GM23338 (cell line): Measurements from ENCODE around the gene OTOR. TPM values are rescaled to one million over a fixed set of nuclear protein-coding genes. Genes with fewer than 3 reads are reported as not detected.

Source experiments
- ATAC-seq: fragments of 200-7000 bp; cut with Tn5 transposase; 3 replicates; pipeline ENCODE4 v1.9.1; 2020
- DNase-seq: peaks from one replicate; pipeline ENCODE4 v3.0.0-alpha.2; 2015; ENCODE audit warnings: low spot score
- H2AFZ ChIP-seq: fragments of 200-600 bp; sonication (generic); 2 replicates; pipeline ENCODE4 v1.8.0; 2016; ENCODE audit warnings: antibody characterized with exemption, mild to moderate bottlenecking, moderate library complexity
- H3F3A ChIP-seq: fragments of 200-600 bp; sonication (generic); replicated peaks from 2 replicates; pipeline ENCODE4 v1.8.0; 2017; ENCODE audit warnings: antibody characterized with exemption, mixed run types, low read depth
- H3K27ac ChIP-seq: fragments of 200-600 bp; sonication (generic); 2 replicates; pipeline ENCODE4 v1.6.1; 2016; ENCODE audit warnings: low read depth
- H3K27me3 ChIP-seq: fragments of 200-600 bp; sonication (generic); 2 replicates; pipeline ENCODE4 v1.8.0; 2016; ENCODE audit warnings: mild to moderate bottlenecking, mixed run types, moderate library complexity; ENCODE audit not compliant: insufficient read depth
- H3K36me3 ChIP-seq: fragments of 200-600 bp; sonication (generic); 2 replicates; pipeline ENCODE4 v1.8.0; 2016; ENCODE audit warnings: mild to moderate bottlenecking; ENCODE audit not compliant: insufficient read depth
- H3K4me1 ChIP-seq: fragments of 200-600 bp; sonication (generic); 2 replicates; pipeline ENCODE4 v1.8.0; 2016; ENCODE audit warnings: mild to moderate bottlenecking, moderate library complexity; ENCODE audit not compliant: insufficient read depth
- H3K4me2 ChIP-seq: fragments of 200-600 bp; sonication (generic); 2 replicates; pipeline ENCODE4 v1.7.1; 2017; ENCODE audit warnings: mixed run types
- H3K4me3 ChIP-seq: fragments of 200-600 bp; sonication (generic); 2 replicates; pipeline ENCODE4 v1.6.1; 2016; ENCODE audit warnings: mixed run types
- H3K79me2 ChIP-seq: fragments of 200-600 bp; sonication (generic); replicated peaks from 2 replicates; pipeline ENCODE4 v1.8.0; 2017; ENCODE audit warnings: mild to moderate bottlenecking; ENCODE audit not compliant: insufficient read depth
- H3K9me2 ChIP-seq: fragments of 200-600 bp; sonication (generic); 2 replicates; pipeline ENCODE4 v1.8.0; 2017; ENCODE audit not compliant: insufficient read depth
- H4K20me1 ChIP-seq: fragments of 200-600 bp; sonication (generic); replicated peaks from 2 replicates; pipeline ENCODE4 v1.8.0; 2017; ENCODE audit warnings: mild to moderate bottlenecking; ENCODE audit not compliant: insufficient read depth
- H3K27ac Mint-ChIP-seq: 2 replicates; pipeline ENCODE4 v1.8.0; 2020; ENCODE audit warnings: inconsistent platforms, mild to moderate bottlenecking, moderate library complexity, mixed read lengths
- H3K27me3 Mint-ChIP-seq: 3 replicates; pipeline ENCODE4 v1.8.0; 2022; ENCODE audit warnings: low read depth, mild to moderate bottlenecking, moderate library complexity, mixed read lengths, inconsistent platforms; ENCODE audit not compliant: insufficient read depth, poor library complexity
- H3K36me3 Mint-ChIP-seq: 3 replicates; pipeline ENCODE4 v1.8.0; 2021; ENCODE audit warnings: low read depth, mild to moderate bottlenecking, inconsistent platforms, moderate library complexity, mixed read lengths
- H3K4me1 Mint-ChIP-seq: 3 replicates; pipeline ENCODE4 v1.8.0; 2020; ENCODE audit warnings: mild to moderate bottlenecking, inconsistent platforms, mixed read lengths
- H3K4me3 Mint-ChIP-seq: 3 replicates; pipeline ENCODE4 v1.8.0; 2021; ENCODE audit warnings: moderate library complexity, mild to moderate bottlenecking, inconsistent platforms, mixed read lengths
- H3K9me3 Mint-ChIP-seq: 3 replicates; pipeline ENCODE4 v1.8.0; 2020; ENCODE audit warnings: moderate library complexity, mild to moderate bottlenecking, inconsistent platforms, mixed read lengths
- CREB1 ChIP-seq: fragments of 250-450 bp; sonication (Bioruptor Pico); IDR thresholded peaks from 2 replicates; pipeline ENCODE4 v1.5.0; 2020; ENCODE audit warnings: low read depth, mild to moderate bottlenecking, moderate library complexity
- EZH2 ChIP-seq: fragments of 200-600 bp; sonication (generic); IDR thresholded peaks from one replicate; pipeline ENCODE4 v1.8.0; 2017; ENCODE audit warnings: antibody characterized with exemption, mild to moderate bottlenecking, low read depth; ENCODE audit not compliant: unreplicated experiment
- EZH2phosphoT487 ChIP-seq: fragments of 200-600 bp; sonication (generic); IDR thresholded peaks from one replicate; pipeline ENCODE4 v1.8.1; 2018; ENCODE audit warnings: antibody characterized with exemption; ENCODE audit not compliant: unreplicated experiment
- JUNB ChIP-seq: IDR thresholded peaks from one replicate; pipeline ENCODE4 v1.6.1; 2016; ENCODE audit warnings: antibody characterized with exemption; ENCODE audit not compliant: unreplicated experiment
- NANOG ChIP-seq: IDR thresholded peaks from 2 replicates; pipeline ENCODE4 v1.6.1; 2016; ENCODE audit warnings: antibody characterized with exemption, borderline replicate concordance
- POLR2AphosphoS5 ChIP-seq: IDR thresholded peaks from 2 replicates; pipeline ENCODE4 v1.6.1; 2016; ENCODE audit warnings: antibody characterized with exemption, low read depth
- STAT1 ChIP-seq: IDR thresholded peaks from one replicate; pipeline ENCODE4 v1.6.1; 2016; ENCODE audit warnings: antibody characterized with exemption; ENCODE audit not compliant: unreplicated experiment
- ZNF114 ChIP-seq: fragments of 250-450 bp; sonication (Bioruptor Pico); IDR thresholded peaks from 2 replicates; pipeline ENCODE4 v1.5.0; 2020; ENCODE audit warnings: mild to moderate bottlenecking, moderate library complexity
- ZNF331 ChIP-seq: fragments of 250-450 bp; sonication (Bioruptor Pico); IDR thresholded peaks from 2 replicates; pipeline ENCODE4 v1.5.0; 2020; ENCODE audit warnings: low read depth, mild to moderate bottlenecking, moderate library complexity
- long read RNA-seq: library from polyadenylated mRNA; unstranded; transcript quantifications from one replicate; pipeline ENCODE4 v2.0.0, GENCODE V29; 2020; ENCODE audit not compliant: unreplicated experiment
- polyA plus RNA-seq: library from polyadenylated mRNA; unstranded; fragments of >200 nt; fragmentation: Nextera tagmentation; extraction: Ambion mirVana; gene quantifications from 2 replicates; pipeline ENCODE4 v1.2.1, GENCODE V29; 2016
- total RNA-seq: library from RNA; depleted of rRNA; stranded (reverse); fragments of >200 nt; shearing (Covaris generic); gene quantifications from 2 replicates; pipeline ENCODE4 v1.2.3, GENCODE V29; 2014; rRNA removed
- TF ChIP-seq, protein P1 (sequence below): IDR thresholded peaks from 2 replicates; pipeline ENCODE4 v1.6.1; 2016; ENCODE audit warnings: antibody characterized with exemption
- TF ChIP-seq, protein P2 (sequence below): fragments of 250-450 bp; sonication (Bioruptor Pico); IDR thresholded peaks from 2 replicates; pipeline ENCODE4 v1.5.0; 2020; ENCODE audit warnings: mild to moderate bottlenecking, moderate library complexity
- TF ChIP-seq, protein P3 (sequence below): IDR thresholded peaks from one replicate; pipeline ENCODE4 v1.6.1; 2018; ENCODE audit warnings: antibody characterized with exemption; ENCODE audit not compliant: unreplicated experiment
- TF ChIP-seq, protein P4 (sequence below), 2 experiments: fragments of 200-600 bp in 1 of 2; sonication (generic) in 1 of 2; conservative IDR thresholded peaks; 2 replicates each; pipeline versions ENCODE4 v1.5.1 to v1.6.1; 2016 to 2017; ENCODE audit warnings: antibody characterized with exemption in 2 of 2, low read depth in 2 of 2, mild to moderate bottlenecking in 2 of 2, moderate library complexity in 1 of 2

OTOR gene, protein sequence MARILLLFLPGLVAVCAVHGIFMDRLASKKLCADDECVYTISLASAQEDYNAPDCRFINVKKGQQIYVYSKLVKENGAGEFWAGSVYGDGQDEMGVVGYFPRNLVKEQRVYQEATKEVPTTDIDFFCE
- total RNA-seq: not detected in 2 replicates
- polyA plus RNA-seq: not detected in 2 replicates
- long read RNA-seq: 0 reads

DNA sequence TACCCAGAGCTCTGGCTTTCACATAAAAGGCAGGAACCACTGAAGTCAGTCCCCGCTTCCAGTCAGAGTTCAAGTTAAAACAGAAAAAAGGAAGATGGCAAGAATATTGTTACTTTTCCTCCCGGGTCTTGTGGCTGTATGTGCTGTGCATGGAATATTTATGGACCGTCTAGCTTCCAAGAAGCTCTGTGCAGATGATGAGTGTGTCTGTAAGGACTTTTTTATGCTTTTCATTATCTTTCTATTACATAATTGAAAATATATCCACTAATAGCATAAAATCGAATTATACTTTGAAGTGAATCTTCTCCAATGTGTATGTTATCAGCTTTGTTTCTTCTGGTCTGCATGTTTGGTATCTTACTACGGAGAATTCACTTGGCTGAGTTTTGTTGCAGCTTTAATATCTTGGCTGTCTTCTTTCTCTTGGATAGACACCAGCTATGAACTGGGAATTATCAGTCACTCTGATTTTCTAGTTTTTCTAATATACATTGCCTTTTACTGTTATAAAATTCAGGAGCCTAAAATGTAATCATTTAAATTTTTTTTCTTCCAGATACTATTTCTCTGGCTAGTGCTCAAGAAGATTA lies at the start of gene OTOR:
Gene OTOR, plus strand, starts transcription at position 51 of the 593 bp plus-strand sequence. Its CDS starts 44 bp downstream, at position 95.
- Histone ChIP-seq H3K27ac (no peak within 1 kb of the TSS), H2AFZ (no peak within 1 kb of the TSS), H3K4me1 (peaks cover 9% of the 10 kb centered on the region; the same call in 1 of the 2 replicates), H3F3A (no peaks in the 10 kb centered on the region), H3K27me3 (no peaks in the 10 kb centered on the region), H3K4me3 (no peak within 1 kb of the TSS), H3K9me2 (no peaks in the 10 kb centered on the region), H4K20me1 (no peaks in the 10 kb centered on the region), H3K4me2 (no peak within 1 kb of the TSS), H3K79me2 (no peaks in the 10 kb centered on the region), H3K36me3 (no peaks in the 10 kb centered on the region)
- ATAC-seq: no peak
- Mint-ChIP-seq H3K36me3 (0 out of 3 replicates have a peak, but pooled peaks cover under 1% of the 10 kb centered on the region), H3K4me3 (no peak within 1 kb of the TSS), H3K4me1 (peaks cover 22% of the 10 kb centered on the region), H3K27me3 (peaks cover 1% of the 10 kb centered on the region), H3K27ac (no peak within 1 kb of the TSS), H3K9me3 (no peaks in the 10 kb centered on the region)
- no peak for DNase-seq
- TF ChIP-seq, protein P1, sequence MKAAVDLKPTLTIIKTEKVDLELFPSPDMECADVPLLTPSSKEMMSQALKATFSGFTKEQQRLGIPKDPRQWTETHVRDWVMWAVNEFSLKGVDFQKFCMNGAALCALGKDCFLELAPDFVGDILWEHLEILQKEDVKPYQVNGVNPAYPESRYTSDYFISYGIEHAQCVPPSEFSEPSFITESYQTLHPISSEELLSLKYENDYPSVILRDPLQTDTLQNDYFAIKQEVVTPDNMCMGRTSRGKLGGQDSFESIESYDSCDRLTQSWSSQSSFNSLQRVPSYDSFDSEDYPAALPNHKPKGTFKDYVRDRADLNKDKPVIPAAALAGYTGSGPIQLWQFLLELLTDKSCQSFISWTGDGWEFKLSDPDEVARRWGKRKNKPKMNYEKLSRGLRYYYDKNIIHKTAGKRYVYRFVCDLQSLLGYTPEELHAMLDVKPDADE: no peak
- TF ChIP-seq STAT1 (no peak), NANOG (no peak), CREB1 (CRISPR knock-in tag) (no peak), EZH2phosphoT487 (no peak), EZH2 (no peak), JUNB (no peak), ZNF114 (CRISPR knock-in tag) (no peak), POLR2AphosphoS5 (no peak), ZNF331 (no peak)
- TF ChIP-seq, protein P2, sequence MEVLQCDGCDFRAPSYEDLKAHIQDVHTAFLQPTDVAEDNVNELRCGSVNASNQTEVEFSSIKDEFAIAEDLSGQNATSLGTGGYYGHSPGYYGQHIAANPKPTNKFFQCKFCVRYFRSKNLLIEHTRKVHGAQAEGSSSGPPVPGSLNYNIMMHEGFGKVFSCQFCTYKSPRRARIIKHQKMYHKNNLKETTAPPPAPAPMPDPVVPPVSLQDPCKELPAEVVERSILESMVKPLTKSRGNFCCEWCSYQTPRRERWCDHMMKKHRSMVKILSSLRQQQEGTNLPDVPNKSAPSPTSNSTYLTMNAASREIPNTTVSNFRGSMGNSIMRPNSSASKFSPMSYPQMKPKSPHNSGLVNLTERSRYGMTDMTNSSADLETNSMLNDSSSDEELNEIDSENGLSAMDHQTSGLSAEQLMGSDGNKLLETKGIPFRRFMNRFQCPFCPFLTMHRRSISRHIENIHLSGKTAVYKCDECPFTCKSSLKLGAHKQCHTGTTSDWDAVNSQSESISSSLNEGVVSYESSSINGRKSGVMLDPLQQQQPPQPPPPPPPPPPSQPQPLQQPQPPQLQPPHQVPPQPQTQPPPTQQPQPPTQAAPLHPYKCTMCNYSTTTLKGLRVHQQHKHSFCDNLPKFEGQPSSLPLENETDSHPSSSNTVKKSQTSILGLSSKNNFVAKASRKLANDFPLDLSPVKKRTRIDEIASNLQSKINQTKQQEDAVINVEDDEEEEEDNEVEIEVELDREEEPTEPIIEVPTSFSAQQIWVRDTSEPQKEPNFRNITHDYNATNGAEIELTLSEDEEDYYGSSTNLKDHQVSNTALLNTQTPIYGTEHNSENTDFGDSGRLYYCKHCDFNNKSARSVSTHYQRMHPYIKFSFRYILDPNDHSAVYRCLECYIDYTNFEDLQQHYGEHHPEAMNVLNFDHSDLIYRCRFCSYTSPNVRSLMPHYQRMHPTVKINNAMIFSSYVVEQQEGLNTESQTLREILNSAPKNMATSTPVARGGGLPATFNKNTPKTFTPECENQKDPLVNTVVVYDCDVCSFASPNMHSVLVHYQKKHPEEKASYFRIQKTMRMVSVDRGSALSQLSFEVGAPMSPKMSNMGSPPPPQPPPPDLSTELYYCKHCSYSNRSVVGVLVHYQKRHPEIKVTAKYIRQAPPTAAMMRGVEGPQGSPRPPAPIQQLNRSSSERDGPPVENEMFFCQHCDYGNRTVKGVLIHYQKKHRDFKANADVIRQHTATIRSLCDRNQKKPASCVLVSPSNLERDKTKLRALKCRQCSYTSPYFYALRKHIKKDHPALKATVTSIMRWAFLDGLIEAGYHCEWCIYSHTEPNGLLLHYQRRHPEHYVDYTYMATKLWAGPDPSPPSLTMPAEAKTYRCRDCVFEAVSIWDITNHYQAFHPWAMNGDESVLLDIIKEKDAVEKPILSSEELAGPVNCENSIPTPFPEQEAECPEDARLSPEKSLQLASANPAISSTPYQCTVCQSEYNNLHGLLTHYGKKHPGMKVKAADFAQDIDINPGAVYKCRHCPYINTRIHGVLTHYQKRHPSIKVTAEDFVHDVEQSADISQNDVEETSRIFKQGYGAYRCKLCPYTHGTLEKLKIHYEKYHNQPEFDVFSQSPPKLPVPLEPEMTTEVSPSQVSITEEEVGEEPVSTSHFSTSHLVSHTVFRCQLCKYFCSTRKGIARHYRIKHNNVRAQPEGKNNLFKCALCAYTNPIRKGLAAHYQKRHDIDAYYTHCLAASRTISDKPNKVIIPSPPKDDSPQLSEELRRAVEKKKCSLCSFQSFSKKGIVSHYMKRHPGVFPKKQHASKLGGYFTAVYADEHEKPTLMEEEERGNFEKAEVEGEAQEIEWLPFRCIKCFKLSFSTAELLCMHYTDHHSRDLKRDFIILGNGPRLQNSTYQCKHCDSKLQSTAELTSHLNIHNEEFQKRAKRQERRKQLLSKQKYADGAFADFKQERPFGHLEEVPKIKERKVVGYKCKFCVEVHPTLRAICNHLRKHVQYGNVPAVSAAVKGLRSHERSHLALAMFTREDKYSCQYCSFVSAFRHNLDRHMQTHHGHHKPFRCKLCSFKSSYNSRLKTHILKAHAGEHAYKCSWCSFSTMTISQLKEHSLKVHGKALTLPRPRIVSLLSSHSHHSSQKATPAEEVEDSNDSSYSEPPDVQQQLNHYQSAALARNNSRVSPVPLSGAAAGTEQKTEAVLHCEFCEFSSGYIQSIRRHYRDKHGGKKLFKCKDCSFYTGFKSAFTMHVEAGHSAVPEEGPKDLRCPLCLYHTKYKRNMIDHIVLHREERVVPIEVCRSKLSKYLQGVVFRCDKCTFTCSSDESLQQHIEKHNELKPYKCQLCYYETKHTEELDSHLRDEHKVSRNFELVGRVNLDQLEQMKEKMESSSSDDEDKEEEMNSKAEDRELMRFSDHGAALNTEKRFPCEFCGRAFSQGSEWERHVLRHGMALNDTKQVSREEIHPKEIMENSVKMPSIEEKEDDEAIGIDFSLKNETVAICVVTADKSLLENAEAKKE (CRISPR knock-in tag): no peak
- TF ChIP-seq, protein P3, sequence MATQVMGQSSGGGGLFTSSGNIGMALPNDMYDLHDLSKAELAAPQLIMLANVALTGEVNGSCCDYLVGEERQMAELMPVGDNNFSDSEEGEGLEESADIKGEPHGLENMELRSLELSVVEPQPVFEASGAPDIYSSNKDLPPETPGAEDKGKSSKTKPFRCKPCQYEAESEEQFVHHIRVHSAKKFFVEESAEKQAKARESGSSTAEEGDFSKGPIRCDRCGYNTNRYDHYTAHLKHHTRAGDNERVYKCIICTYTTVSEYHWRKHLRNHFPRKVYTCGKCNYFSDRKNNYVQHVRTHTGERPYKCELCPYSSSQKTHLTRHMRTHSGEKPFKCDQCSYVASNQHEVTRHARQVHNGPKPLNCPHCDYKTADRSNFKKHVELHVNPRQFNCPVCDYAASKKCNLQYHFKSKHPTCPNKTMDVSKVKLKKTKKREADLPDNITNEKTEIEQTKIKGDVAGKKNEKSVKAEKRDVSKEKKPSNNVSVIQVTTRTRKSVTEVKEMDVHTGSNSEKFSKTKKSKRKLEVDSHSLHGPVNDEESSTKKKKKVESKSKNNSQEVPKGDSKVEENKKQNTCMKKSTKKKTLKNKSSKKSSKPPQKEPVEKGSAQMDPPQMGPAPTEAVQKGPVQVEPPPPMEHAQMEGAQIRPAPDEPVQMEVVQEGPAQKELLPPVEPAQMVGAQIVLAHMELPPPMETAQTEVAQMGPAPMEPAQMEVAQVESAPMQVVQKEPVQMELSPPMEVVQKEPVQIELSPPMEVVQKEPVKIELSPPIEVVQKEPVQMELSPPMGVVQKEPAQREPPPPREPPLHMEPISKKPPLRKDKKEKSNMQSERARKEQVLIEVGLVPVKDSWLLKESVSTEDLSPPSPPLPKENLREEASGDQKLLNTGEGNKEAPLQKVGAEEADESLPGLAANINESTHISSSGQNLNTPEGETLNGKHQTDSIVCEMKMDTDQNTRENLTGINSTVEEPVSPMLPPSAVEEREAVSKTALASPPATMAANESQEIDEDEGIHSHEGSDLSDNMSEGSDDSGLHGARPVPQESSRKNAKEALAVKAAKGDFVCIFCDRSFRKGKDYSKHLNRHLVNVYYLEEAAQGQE: no peak
- TF ChIP-seq, protein P4, sequence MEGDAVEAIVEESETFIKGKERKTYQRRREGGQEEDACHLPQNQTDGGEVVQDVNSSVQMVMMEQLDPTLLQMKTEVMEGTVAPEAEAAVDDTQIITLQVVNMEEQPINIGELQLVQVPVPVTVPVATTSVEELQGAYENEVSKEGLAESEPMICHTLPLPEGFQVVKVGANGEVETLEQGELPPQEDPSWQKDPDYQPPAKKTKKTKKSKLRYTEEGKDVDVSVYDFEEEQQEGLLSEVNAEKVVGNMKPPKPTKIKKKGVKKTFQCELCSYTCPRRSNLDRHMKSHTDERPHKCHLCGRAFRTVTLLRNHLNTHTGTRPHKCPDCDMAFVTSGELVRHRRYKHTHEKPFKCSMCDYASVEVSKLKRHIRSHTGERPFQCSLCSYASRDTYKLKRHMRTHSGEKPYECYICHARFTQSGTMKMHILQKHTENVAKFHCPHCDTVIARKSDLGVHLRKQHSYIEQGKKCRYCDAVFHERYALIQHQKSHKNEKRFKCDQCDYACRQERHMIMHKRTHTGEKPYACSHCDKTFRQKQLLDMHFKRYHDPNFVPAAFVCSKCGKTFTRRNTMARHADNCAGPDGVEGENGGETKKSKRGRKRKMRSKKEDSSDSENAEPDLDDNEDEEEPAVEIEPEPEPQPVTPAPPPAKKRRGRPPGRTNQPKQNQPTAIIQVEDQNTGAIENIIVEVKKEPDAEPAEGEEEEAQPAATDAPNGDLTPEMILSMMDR (conservative IDR thresholded peaks at IDR 0.05; ENCODE audit: low read depth in 2 of 2): no peak
